PC-9 (cell line): Measurements from ENCODE around the gene NMUR1.

Source experiments
- EZH2 ChIP-seq: fragments of 200-600 bp; sonication (generic); IDR thresholded peaks from 2 replicates; pipeline ENCODE4 v1.8.0; 2017; ENCODE audit warnings: antibody characterized with exemption, low read depth
- TF ChIP-seq, protein P1 (sequence below): fragments of 200-600 bp; sonication (generic); conservative IDR thresholded peaks from 2 replicates; pipeline ENCODE4 v1.6.1; 2017; ENCODE audit warnings: mixed run types, antibody characterized with exemption, mild to moderate bottlenecking, moderate library complexity

DNA sequence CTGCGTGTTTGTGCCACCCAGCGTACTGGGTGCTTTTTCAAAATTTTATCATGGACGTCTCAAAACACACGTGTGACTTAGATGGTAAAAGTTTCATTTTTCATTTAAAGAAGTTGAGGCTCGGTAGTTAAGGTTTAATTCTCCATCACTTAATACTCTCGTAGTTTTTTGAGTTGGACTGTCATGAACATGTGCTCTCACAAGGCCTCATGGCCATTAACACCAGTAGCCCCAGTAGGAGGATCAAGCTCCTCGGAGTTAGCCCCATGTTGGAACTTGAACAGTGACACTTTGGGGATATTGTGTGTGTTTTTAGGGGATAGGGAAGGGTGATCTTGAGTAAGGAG is 15.3 kb downstream of the NMUR1 start:
- TF ChIP-seq, protein P1, sequence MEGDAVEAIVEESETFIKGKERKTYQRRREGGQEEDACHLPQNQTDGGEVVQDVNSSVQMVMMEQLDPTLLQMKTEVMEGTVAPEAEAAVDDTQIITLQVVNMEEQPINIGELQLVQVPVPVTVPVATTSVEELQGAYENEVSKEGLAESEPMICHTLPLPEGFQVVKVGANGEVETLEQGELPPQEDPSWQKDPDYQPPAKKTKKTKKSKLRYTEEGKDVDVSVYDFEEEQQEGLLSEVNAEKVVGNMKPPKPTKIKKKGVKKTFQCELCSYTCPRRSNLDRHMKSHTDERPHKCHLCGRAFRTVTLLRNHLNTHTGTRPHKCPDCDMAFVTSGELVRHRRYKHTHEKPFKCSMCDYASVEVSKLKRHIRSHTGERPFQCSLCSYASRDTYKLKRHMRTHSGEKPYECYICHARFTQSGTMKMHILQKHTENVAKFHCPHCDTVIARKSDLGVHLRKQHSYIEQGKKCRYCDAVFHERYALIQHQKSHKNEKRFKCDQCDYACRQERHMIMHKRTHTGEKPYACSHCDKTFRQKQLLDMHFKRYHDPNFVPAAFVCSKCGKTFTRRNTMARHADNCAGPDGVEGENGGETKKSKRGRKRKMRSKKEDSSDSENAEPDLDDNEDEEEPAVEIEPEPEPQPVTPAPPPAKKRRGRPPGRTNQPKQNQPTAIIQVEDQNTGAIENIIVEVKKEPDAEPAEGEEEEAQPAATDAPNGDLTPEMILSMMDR, result no peak
- no peak for TF ChIP-seq EZH2
